C4-2B (cell line): ENCODE data around the gene YJEFN3.

Experiments used
- H3K27ac ChIP-seq: fragments of 450-650 bp; 2 replicates; pipeline ENCODE4 v1.5.1; 2017
- ZFX ChIP-seq: fragments of 450-650 bp; IDR thresholded peaks from 2 replicates; pipeline ENCODE4 v1.6.1; 2017
- TF ChIP-seq, protein P1 (sequence below): fragments of 450-650 bp; conservative IDR thresholded peaks from 2 replicates; pipeline ENCODE4 v1.5.1; 2017; ENCODE audit warnings: mild to moderate bottlenecking

YJEFN3 gene, protein sequence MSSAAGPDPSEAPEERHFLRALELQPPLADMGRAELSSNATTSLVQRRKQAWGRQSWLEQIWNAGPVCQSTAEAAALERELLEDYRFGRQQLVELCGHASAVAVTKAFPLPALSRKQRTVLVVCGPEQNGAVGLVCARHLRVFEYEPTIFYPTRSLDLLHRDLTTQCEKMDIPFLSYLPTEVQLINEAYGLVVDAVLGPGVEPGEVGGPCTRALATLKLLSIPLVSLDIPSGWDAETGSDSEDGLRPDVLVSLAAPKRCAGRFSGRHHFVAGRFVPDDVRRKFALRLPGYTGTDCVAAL

DNA sequence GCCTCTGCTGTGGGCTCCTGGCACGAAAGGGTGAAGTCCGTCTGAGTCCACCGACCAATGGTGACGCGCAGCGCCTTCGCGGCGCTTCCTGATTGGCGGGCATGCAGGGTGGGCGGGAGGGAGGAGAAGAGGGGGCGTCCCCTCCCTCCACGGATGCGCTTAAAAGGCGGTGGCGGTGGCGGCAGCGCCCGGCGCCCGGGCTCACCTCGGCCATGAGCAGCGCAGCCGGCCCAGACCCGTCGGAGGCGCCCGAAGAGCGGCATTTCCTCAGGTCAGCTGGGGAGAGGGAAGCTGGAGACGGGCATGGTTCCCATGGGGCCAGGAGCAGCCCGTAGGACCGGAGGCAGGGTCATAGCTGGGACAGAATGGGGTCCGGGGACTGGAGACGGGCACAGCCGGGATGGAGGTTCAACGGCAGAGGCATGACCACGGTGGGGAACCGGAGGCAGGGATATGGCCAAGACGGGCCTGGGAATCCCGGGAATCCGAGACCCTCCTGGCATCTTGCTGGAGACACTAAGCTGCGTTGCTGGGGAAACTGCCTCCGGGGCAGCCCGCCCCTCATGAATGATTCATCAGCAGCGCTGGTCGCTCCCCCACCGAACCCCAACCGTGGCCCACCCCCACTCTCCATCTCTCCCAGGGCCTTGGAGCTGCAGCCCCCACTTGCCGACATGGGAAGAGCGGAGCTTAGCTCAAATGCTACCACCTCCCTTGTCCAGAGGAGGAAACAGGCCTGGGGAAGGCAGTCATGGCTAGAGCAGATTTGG is at the start of gene YJEFN3:
Gene YJEFN3, plus strand, starts transcription at position 191 of the 770 bp plus-strand sequence. Its CDS starts 22 bp downstream, at position 213.
- H3K27ac ChIP-seq, result no peak within 1 kb of the TSS
- TF ChIP-seq, protein P1, sequence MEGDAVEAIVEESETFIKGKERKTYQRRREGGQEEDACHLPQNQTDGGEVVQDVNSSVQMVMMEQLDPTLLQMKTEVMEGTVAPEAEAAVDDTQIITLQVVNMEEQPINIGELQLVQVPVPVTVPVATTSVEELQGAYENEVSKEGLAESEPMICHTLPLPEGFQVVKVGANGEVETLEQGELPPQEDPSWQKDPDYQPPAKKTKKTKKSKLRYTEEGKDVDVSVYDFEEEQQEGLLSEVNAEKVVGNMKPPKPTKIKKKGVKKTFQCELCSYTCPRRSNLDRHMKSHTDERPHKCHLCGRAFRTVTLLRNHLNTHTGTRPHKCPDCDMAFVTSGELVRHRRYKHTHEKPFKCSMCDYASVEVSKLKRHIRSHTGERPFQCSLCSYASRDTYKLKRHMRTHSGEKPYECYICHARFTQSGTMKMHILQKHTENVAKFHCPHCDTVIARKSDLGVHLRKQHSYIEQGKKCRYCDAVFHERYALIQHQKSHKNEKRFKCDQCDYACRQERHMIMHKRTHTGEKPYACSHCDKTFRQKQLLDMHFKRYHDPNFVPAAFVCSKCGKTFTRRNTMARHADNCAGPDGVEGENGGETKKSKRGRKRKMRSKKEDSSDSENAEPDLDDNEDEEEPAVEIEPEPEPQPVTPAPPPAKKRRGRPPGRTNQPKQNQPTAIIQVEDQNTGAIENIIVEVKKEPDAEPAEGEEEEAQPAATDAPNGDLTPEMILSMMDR, result no peak
- no peak for TF ChIP-seq ZFX

DNA sequence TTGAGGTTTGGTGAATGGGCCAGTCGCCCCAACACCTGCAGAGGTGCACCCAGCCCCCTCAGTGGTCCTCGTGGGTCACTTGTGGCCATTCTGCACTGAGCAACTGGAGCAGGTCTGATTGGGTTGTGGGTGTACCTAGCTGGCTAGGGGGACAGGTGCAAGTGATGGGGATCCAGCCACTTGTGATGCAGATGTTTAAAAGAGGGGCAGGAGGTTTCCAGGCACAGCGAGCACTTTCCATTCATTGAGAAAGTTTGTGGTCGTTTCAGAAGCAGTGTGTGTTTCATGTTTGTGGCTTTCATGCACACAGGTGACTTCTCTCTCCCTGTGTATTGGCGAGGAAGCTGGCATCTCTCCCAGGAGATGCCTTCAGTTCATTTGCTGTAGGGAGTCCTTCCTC is 48.0 kb upstream of the YJEFN3 start:
- TF ChIP-seq, protein P1, result no peak
- TF ChIP-seq ZFX, result no peak
- H3K27ac ChIP-seq, result no peak overlapping the region

DNA sequence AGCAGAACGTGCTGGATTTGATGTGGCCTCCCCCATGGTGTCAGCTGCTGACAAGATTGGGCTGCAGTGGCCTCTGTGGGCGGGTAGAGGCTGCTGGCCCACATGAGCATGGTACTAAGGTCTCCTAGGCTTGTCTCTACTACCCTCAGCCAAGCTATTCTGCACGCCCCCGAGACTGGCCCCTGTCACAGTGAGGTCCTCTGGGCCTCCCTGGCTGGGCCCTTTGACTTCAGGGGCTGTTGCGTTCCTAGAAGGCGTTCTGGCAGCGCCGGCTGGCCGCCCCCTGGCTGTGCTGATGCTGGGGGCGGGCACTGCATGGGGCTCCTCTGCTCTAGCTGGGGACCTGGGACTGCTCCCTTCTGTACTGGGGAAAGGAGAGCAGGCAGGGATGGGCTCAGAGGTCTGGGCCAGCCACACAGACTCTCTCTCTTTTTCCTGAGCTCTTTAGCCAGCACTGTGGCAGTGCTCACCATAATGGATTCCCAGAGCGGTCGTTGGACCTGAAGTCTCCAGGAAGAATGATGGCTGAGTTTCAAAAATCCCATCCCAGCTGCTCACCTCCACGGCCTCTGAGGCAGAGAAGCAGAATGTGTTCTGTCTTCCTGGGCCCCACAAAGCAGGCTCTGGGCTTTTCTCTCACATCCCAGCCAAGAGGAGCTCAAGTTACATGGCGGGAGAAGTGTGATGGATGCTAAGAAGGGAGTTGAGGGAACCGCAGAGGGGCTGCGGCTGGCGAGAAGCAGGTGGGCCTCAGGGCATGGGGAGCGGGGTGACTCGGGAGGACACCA is 45.7 kb upstream of the YJEFN3 start:
- H3K27ac ChIP-seq, result no peak overlapping the region
- TF ChIP-seq, protein P1, result no peak
- no peak for TF ChIP-seq ZFX

DNA sequence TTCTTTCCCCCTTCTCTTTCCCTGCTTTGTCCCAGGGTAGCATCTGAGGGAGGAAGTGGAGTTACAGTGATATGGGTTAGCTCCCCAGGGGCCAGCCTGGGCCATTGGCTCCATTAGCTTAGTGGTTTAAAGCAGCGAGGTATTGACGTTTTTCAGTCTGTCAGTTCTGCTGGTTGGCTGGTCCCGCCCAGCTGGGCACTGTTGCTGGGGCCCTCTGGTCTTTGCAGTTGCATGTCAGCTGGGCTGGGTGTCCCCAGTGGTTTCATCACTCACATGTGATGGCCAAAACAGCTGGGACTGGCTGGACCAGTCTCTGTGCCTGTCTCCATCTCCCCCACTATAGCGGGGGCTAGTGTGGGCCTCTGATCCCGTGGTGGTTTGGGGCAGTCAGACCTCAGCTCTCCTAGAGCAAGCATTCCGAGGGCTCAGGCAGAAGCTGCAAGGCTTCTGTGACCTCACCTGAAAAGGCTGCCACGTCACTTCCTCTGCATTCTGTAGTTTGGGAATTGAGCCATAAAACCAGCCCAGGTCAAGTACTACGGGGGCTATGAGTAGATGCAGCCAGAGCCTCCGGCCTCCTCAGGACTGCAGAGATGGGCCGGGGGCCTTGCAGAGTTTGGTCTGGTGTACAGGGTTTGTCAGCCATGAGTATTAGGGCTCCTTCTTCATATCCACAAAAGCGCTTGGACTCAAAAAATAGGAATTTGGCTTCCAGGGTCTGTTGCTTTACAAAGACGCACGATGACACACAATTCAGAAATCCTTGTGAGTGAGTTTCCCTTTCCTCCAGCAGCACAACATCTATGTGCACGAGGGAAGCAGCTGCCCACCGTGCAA is 43.3 kb upstream of the YJEFN3 start:
- H3K27ac ChIP-seq, result no peak overlapping the region
- TF ChIP-seq, protein P1, result no peak
- TF ChIP-seq ZFX, result no peak

DNA sequence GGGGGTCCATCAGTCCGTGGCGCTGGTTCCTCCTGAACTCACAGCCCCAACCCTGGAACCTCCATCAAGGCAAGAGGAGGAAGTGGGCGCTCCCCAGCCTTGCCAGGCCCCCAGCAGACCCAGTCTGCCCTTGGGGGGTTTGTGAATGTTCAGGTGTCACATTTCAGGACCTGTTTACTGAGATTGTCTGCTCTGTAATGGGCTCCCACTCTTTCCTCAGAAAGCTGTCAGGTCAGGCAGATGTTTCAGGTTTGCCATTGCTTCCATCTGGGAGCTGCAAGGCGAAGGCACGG is 42.8 kb upstream of the YJEFN3 start:
- no peak overlapping the region for H3K27ac ChIP-seq
- no peak for TF ChIP-seq ZFX
- TF ChIP-seq, protein P1, result no peak

DNA sequence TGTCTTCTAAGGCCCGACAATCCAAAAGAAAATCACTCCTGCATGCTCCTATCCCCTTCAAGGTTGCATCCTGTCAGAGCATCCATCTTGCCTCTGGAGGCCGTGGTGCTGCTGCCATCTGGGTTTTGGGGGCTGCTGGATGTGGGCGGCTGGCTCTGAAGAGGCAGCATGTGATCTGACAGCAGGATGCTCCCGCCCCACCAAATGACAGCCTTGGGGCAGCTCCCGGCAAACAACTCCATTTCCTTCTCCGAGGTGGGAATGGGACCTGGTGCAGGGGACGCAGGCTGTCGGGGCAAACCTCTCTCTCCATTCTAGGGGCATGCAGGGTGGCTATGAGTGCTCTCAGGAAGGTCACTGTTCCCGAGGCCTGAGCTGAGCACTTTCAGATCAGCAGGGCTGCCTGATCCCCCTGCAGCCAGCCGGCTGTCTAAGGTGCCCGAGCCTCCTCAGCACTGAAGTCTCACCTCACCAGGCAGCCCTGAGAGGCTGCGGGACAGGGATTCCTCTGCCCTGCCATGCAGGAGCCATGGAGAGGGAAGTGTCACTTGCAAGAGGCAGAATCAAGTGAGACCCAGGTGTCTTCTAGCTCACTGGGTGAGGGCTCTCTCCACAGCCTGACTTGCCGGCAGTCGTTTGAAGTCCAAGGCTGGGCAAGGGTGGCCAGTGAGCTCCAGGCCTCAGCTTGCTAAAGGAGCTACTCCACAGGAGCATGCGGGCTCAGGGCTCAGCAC is 42.2 kb upstream of the YJEFN3 start:
- no peak for TF ChIP-seq ZFX
- TF ChIP-seq, protein P1, result no peak
- peak overlapping the region; percentile 78 for H3K27ac ChIP-seq
